GM12878 (cell line): ENCODE results near the gene TNFSF15. TPM values are rescaled to one million over a fixed set of nuclear protein-coding genes. Genes with fewer than 3 reads are reported as not detected.

ENCODE experiments used
- ATAC-seq: fragments of 200-7000 bp; cut with Tn5 transposase; 3 replicates; pipeline ENCODE4 v1.9.1; 2020; ENCODE audit warnings: mild to moderate bottlenecking, moderate library complexity
- BruUV-seq: library from RNA; stranded (reverse); fragments of 400-500 nt; replicated peaks from 2 replicates; lab custom pipeline; 2021; lab: Mats Ljungman, UMichigan
- CTCF ChIA-PET: fragments of 300-600 bp; sonication (Branson Sonifier 250); formaldehyde crosslinking; extraction: SDS; loops from one replicate; lab custom pipeline; 2021; ENCODE audit warnings: inconsistent platforms; lab: Yijun Ruan, JAX
- POLR2A ChIA-PET: fragments of 350-600 bp; formaldehyde crosslinking; extraction: SDS; loops from one replicate; lab custom pipeline; 2021; ENCODE audit warnings: inconsistent platforms; lab: Charles Lee
- RAD21 ChIA-PET: fragments of 300-600 bp; sonication (Branson Sonifier 250); formaldehyde crosslinking; loops from one replicate; lab custom pipeline; 2023; ENCODE audit warnings: antibody characterized with exemption; ENCODE audit not compliant: unreplicated experiment; lab: Charles Lee
- SMC1A ChIA-PET: fragments of 300-600 bp; sonication (Branson Sonifier 250); formaldehyde crosslinking; loops from one replicate; lab custom pipeline; 2023; ENCODE audit not compliant: unreplicated experiment, uncharacterized antibody; lab: Charles Lee
- DNase-seq: peaks from one replicate; pipeline ENCODE4 v3.0.0-alpha.2; 2011; ENCODE audit warnings: low read depth, low spot score
- FAIRE-seq: peaks from 3 replicates; lab custom pipeline; 2011; peaks lifted over from hg19 to GRCh38; lab: Jason Lieb, UNC
- H2AFZ ChIP-seq: 2 replicates; pipeline ENCODE4 v1.6.0; 2011; ENCODE audit warnings: low read depth, low read length, control low read depth; ENCODE audit not compliant: control insufficient read depth
- H3K27ac ChIP-seq: 2 replicates; pipeline ENCODE4 v1.5.1; 2011; ENCODE audit warnings: control low read depth; ENCODE audit not compliant: control insufficient read depth, insufficient read depth
- H3K27me3 ChIP-seq, 2 experiments: replicated peaks in 1 of 2; 2 replicates each; pipeline versions ENCODE4 v1.6.0 to v1.6.1; 2011; ENCODE audit warnings: low read length in 1 of 2; ENCODE audit not compliant: control insufficient read depth in 2 of 2, insufficient read depth in 2 of 2
- H3K36me3 ChIP-seq, 2 experiments: 2 replicates each; pipeline ENCODE4 v1.5.1; 2011; ENCODE audit warnings: low read length in 1 of 2; ENCODE audit not compliant: control insufficient read depth in 2 of 2, insufficient read depth in 2 of 2
- H3K4me1 ChIP-seq: 2 replicates; pipeline ENCODE4 v1.6.1; 2011; ENCODE audit warnings: mild to moderate bottlenecking, low read length, moderate library complexity, mixed read lengths; ENCODE audit not compliant: control insufficient read depth, insufficient read depth
- H3K4me2 ChIP-seq: 2 replicates; pipeline ENCODE4 v1.6.0; 2011; ENCODE audit warnings: control low read depth; ENCODE audit not compliant: control insufficient read depth, insufficient read depth
- H3K4me3 ChIP-seq: fragments of 200-600 bp; sonication (generic); 2 replicates; pipeline ENCODE4 v1.5.1; 2016
- H3K79me2 ChIP-seq: 2 replicates; pipeline ENCODE4 v1.6.0; 2011; ENCODE audit warnings: low read length; ENCODE audit not compliant: control insufficient read depth, insufficient read depth
- H3K9ac ChIP-seq: 2 replicates; pipeline ENCODE4 v1.8.0; 2011; ENCODE audit warnings: low read length, control low read depth, mixed read lengths; ENCODE audit not compliant: control insufficient read depth, insufficient read depth
- H3K9me3 ChIP-seq: replicated peaks from 3 replicates; pipeline ENCODE4 v1.5.1; 2011; ENCODE audit warnings: mild to moderate bottlenecking, low read length; ENCODE audit not compliant: control insufficient read depth, insufficient read depth
- H4K20me1 ChIP-seq: 2 replicates; pipeline ENCODE4 v1.6.0; 2011; ENCODE audit not compliant: control insufficient read depth, insufficient read depth
- MTA3 ChIP-seq: IDR thresholded peaks from 2 replicates; pipeline ENCODE4 v1.6.1; 2012; ENCODE audit warnings: low read length, inconsistent platforms, borderline replicate concordance
- NFXL1 ChIP-seq: fragments of 450-650 bp; IDR thresholded peaks from 2 replicates; pipeline ENCODE4 v1.6.1; 2017; ENCODE audit warnings: antibody characterized with exemption, mild to moderate bottlenecking, borderline replicate concordance
- NFYA ChIP-seq: IDR thresholded peaks from 2 replicates; pipeline ENCODE4 v1.6.1; 2011; ENCODE audit warnings: low read depth, mild to moderate bottlenecking, low read length, improper control_type of control experiment, borderline replicate concordance
- PAX8 ChIP-seq: fragments of 450-650 bp; IDR thresholded peaks from 2 replicates; pipeline ENCODE4 v1.6.1; 2017; ENCODE audit warnings: mild to moderate bottlenecking, moderate library complexity
- PML ChIP-seq: IDR thresholded peaks from 2 replicates; pipeline ENCODE4 v1.6.1; 2012; ENCODE audit warnings: low read length, inconsistent platforms
- ZNF274 ChIP-seq: IDR thresholded peaks from one replicate; pipeline ENCODE4 v1.8.0; 2011; ENCODE audit not compliant: insufficient read length, insufficient read depth
- ZNF384 ChIP-seq: IDR thresholded peaks from 2 replicates; pipeline ENCODE4 v1.6.1; 2012; ENCODE audit warnings: low read depth, mild to moderate bottlenecking, low read length, improper control_type of control experiment, borderline replicate concordance
- WGBS: methylation state at CpG from one replicate; pipeline ENCODE4 v1.1.6; 2016; ENCODE audit warnings: low lambda C conversion rate; ENCODE audit not compliant: insufficient replicate concordance, insufficient coverage; ENCODE audit errors: missing lambda C conversion rate; 5-methylcytosine and 5-hydroxymethylcytosine counted together
- in situ Hi-C: fragments of 300-500 bp; cut with MboI; formaldehyde crosslinking; loops from 9 replicates; pipeline ENCODE4 v1.14.3; 2018; ENCODE audit warnings: mixed read lengths
- intact Hi-C: fragments of 100-400 bp; cut with micrococcal nuclease; formaldehyde crosslinking; loops from one replicate; pipeline ENCODE4 v1.14.2; 2022; ENCODE audit not compliant: unreplicated experiment
- polyA plus RNA-seq, 11 experiments: library from polyadenylated mRNA; depleted of rRNA in 4 of 11; unstranded in 6 of 11; stranded (reverse) in 5 of 11; fragments of >200 nt; fragmentation: Nextera tagmentation in 4 of 11; fragmentation: Illumina TruSeq in 1 of 11; extraction: Ambion mirVana in 4 of 11; extraction: Trizol in 1 of 11; gene quantifications; 1 replicate in 1 of 11; 2 replicates in 10 of 11; pipeline versions ENCODE4 v1.2.1 to v1.2.3, GENCODE V29; 2011 to 2016; ENCODE audit warnings: inconsistent platforms in 2 of 11, missing spikeins in 2 of 11, low read depth in 1 of 11
- total RNA-seq, 4 experiments: library from RNA; depleted of rRNA in 3 of 4; stranded (reverse); fragments of >200 nt in 3 of 4; fragmentation: Illumina TruSeq in 1 of 4; extraction: Trizol in 1 of 4; gene quantifications; 2 replicates each; pipeline versions ENCODE4 v1.2.1 to v1.2.3, GENCODE V29; 2013 to 2021
- TF ChIP-seq, protein P1 (sequence below): IDR thresholded peaks from 2 replicates; pipeline ENCODE4 v1.6.1; 2011; ENCODE audit warnings: mild to moderate bottlenecking, low read depth, low read length, moderate library complexity; ENCODE audit not compliant: insufficient replicate concordance
- TF ChIP-seq, protein P2 (sequence below): fragments of 450-650 bp; IDR thresholded peaks from 2 replicates; pipeline ENCODE4 v1.6.1; 2017; ENCODE audit warnings: mild to moderate bottlenecking
- TF ChIP-seq, protein P3 (sequence below): IDR thresholded peaks from 2 replicates; pipeline ENCODE4 v1.6.1; 2011; ENCODE audit warnings: low read depth, low read length, improper control_type of control experiment, borderline replicate concordance
- TF ChIP-seq, protein P4 (sequence below): fragments of 450-650 bp; IDR thresholded peaks from 2 replicates; pipeline ENCODE4 v1.6.1; 2016; ENCODE audit warnings: mild to moderate bottlenecking

TNFSF15 gene
- total and polyA plus RNA-seq, 10 of the 15 experiments (the other 5 are each of a cell fraction or from before 2014, with no cell fraction given): 0.03 TPM; not detected in 9

DNA sequence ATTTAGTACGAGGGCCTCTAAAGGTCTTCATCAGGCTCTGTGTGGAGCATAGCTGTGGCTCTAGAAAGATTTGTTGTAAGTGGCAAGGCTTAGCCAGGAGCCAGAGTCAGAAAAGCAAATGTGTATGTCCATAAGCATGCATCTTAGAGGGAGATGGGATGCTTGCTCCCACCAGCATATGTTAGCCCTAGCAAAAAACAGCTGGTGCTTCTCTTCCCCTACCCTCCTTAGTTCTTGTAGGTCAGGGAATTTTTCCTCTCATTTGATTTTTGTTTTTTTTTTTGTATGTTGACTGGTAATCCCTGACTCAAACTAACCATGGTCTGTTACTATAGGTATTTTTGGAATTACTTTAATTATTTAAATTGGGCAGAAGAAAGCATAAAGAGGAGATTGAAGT lies 7.7 kb downstream of the TNFSF15 start (continued):
- TF ChIP-seq NFYA (no peak), ZNF274 (no peak), PML (no peak)
- TF ChIP-seq, protein P1, sequence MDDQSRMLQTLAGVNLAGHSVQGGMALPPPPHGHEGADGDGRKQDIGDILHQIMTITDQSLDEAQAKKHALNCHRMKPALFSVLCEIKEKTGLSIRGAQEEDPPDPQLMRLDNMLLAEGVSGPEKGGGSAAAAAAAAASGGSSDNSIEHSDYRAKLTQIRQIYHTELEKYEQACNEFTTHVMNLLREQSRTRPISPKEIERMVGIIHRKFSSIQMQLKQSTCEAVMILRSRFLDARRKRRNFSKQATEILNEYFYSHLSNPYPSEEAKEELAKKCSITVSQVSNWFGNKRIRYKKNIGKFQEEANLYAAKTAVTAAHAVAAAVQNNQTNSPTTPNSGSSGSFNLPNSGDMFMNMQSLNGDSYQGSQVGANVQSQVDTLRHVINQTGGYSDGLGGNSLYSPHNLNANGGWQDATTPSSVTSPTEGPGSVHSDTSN: no peak
- TF ChIP-seq, protein P2, sequence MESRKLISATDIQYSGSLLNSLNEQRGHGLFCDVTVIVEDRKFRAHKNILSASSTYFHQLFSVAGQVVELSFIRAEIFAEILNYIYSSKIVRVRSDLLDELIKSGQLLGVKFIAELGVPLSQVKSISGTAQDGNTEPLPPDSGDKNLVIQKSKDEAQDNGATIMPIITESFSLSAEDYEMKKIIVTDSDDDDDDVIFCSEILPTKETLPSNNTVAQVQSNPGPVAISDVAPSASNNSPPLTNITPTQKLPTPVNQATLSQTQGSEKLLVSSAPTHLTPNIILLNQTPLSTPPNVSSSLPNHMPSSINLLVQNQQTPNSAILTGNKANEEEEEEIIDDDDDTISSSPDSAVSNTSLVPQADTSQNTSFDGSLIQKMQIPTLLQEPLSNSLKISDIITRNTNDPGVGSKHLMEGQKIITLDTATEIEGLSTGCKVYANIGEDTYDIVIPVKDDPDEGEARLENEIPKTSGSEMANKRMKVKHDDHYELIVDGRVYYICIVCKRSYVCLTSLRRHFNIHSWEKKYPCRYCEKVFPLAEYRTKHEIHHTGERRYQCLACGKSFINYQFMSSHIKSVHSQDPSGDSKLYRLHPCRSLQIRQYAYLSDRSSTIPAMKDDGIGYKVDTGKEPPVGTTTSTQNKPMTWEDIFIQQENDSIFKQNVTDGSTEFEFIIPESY: no peak

DNA sequence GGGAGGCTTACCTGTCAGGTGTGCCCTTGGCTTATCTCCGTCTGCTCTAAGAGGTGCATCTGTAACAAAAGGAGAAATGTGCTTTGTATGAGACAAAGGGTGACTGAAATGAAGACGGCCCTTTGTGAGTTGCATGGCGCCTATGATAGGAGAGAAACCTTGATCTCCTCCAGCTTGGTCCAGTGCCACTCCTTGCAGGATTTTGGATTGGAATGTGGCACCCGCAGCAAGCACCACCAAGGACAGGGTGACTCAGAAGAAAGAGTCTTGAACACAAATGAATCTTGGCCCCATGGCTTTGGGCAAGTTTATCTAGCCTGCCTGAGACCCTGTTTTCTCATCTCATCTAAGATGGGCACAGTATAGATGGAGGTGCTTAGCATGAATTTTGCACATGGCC lies 13.4 kb downstream of the TNFSF15 start:
- intact Hi-C loops (no loop called here), in situ Hi-C loops (no loop called here)
- DNase-seq (no peak), FAIRE-seq (no peak)
- H3K4me1 ChIP-seq: no peaks in the 10 kb centered on the region
- BruUV-seq: no TSS peak
- H4K20me1 ChIP-seq: no peaks in the 10 kb centered on the region
- 12% methylated on average over 4 of the region's 4 CpGs for WGBS
- SMC1A ChIA-PET: no interaction called here
- TF ChIP-seq, protein P3, sequence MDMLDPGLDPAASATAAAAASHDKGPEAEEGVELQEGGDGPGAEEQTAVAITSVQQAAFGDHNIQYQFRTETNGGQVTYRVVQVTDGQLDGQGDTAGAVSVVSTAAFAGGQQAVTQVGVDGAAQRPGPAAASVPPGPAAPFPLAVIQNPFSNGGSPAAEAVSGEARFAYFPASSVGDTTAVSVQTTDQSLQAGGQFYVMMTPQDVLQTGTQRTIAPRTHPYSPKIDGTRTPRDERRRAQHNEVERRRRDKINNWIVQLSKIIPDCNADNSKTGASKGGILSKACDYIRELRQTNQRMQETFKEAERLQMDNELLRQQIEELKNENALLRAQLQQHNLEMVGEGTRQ: no peak
- TF ChIP-seq, protein P4, sequence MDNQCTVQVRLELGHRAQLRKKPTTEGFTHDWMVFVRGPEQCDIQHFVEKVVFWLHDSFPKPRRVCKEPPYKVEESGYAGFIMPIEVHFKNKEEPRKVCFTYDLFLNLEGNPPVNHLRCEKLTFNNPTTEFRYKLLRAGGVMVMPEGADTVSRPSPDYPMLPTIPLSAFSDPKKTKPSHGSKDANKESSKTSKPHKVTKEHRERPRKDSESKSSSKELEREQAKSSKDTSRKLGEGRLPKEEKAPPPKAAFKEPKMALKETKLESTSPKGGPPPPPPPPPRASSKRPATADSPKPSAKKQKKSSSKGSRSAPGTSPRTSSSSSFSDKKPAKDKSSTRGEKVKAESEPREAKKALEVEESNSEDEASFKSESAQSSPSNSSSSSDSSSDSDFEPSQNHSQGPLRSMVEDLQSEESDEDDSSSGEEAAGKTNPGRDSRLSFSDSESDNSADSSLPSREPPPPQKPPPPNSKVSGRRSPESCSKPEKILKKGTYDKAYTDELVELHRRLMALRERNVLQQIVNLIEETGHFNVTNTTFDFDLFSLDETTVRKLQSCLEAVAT: no peak
- TF ChIP-seq NFXL1 (no peak), MTA3 (no peak), ZNF384 (no peak), PAX8 (no peak)
- TF ChIP-seq, all 136 proteins: peak for 0
- Histone ChIP-seq H3K36me3 (no peaks in the 10 kb centered on the region), H3K27ac (no peak overlapping the region), H3K9me3 (no peaks in the 10 kb centered on the region), H3K79me2 (no peaks in the 10 kb centered on the region), H3K27me3 (peaks cover 1 to 2% of the 10 kb centered on the region in 2 experiments; a peak in 3 of 4 replicates), H3K4me3 (no peak overlapping the region), H3K4me2 (no peak overlapping the region), H3K9ac (no peak overlapping the region), H2AFZ (no peak overlapping the region)
- no peak for ATAC-seq
- POLR2A ChIA-PET: no interaction called here
- RAD21 ChIA-PET: no interaction called here
- CTCF ChIA-PET: no interaction called here
